Measurements from ENCODE around the gene SPAG7.

Gene SPAG7

DNA sequence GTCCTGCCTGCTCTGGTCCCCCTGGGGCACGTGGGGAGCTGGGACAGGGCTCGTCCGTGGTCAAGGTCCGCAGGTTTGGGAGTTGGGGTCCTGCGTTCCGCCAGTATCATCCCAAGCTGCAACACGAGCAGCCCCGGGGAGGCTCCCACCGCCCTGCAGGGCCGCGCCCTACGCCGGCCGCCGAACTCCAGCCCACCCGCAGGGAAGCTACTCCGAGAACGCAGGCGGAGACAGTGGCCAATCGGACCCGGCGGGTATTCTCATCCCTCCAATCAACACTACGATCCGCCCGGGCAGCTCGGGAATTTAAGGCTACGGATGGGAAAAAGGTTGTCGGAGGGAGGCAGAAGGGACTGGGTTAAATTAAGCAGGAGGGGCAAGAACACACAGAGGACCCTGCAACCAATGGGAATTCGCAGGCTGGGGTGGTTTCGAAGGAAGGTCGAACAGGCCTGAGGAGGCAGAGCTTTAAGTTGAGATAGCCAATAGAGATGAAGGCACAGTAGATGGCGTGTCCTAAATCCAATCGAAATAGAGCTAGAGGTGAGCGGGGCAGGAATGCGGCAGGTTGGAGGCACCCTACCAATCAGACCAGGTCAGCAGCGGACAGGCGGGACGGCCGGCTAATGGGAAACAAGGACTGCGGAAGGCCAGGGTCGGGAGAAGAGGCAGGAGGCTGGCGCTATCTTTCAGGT is 626 bp downstream of the SPAG7 start:
- Histone ChIP-seq H3K27me3 (replicated peaks; ENCODE audit: control insufficient read depth, insufficient read depth, low read length, poor library complexity, severe bottlenecking) (no peaks in the 10 kb centered on the region), H3K9me3 (ENCODE audit: control insufficient read depth, low read length) (no peaks in the 10 kb centered on the region), H3K4me3 (ENCODE audit: insufficient read depth, low read depth, low read length, poor library complexity, severe bottlenecking) (peak overlapping the region; percentile 92), H3K4me1 (ENCODE audit: control insufficient read depth, insufficient read depth, low read length, poor library complexity, severe bottlenecking) (peaks cover 28% of the 10 kb centered on the region), H3K36me3 (ENCODE audit: control insufficient read depth, insufficient read depth, low read length) (peaks cover 9% of the 10 kb centered on the region), H3K27ac (ENCODE audit: insufficient read depth, low read length, poor library complexity, severe bottlenecking) (peak overlapping the region; percentile 89)
- DNase-seq: peak; percentile 89 to 93 (median 93)

DNA sequence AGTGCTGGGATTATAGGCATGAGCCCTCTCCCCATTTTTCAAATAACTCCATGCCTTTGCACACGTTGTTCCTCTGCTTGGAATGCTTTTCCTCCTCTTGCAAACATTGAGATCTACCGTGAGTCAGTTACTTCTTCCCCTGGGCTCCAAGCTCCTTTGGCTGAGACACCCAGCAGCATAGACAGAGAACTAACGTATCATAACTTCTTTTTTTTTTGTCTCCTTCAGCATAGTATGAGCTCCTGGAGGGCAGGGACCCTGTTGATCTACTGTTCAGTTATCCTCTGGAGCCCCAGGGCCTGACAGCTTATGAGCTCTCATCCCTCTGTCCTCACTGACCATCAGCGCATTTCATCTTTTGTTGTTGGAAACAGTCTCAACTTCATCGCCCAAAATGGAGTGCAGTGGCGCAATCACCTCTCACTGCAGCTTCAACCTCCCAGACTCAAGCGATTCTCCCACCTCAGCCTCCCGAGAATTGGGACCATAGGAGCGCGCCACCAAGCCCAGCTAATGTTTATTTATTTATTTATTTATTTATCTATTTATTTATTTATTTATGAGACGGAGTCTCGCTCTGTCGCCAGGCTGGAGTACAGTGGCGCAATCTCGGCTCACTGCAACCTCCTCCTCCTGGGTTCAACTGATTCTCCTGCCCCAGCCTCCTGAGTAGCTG is 2.2 kb downstream of the SPAG7 start:
- Histone ChIP-seq H3K9me3 (ENCODE audit: control insufficient read depth, low read length) (no peaks in the 10 kb centered on the region), H3K36me3 (ENCODE audit: control insufficient read depth, insufficient read depth, low read length) (peaks cover 13% of the 10 kb centered on the region), H3K4me3 (ENCODE audit: insufficient read depth, low read depth, low read length, poor library complexity, severe bottlenecking) (no peak overlapping the region), H3K27me3 (replicated peaks; ENCODE audit: control insufficient read depth, insufficient read depth, low read length, poor library complexity, severe bottlenecking) (no peaks in the 10 kb centered on the region), H3K4me1 (ENCODE audit: control insufficient read depth, insufficient read depth, low read length, poor library complexity, severe bottlenecking) (peaks cover 28% of the 10 kb centered on the region), H3K27ac (ENCODE audit: insufficient read depth, low read length, poor library complexity, severe bottlenecking) (no peak overlapping the region)
- DNase-seq: no peak

DNA sequence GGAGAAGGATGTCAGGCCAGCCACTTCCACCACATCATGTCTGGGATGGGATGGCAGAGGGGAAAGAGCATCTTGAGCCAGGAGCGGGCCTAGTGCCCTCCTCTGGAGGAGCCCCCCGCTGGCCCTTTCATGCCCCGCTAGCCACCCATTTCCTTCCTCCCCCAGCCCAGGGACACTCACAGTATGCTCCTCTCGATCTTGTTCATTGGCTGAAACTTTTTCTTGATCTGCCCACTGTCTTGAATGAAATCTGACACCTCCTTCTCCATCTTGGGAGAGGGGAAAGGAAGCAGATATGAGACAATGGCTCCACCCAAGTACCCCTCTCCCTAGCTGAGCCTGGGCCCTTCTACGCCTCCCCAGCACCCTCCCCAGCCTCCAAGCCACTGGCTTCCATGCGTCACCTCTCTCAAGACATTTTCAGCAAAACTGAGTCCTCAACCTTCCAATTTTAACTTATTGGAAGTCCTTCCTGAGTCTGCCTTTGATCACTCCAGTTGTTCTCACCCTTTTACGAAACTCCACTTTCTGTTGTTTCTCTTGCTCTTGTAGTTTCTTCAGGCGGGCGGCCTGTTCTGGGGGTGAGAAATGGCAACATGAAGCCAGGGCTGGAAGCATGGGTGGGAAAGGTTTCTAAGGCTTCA is 7.2 kb downstream of the SPAG7 start:
- no peaks in the 10 kb centered on the region for H3K27me3 ChIP-seq (replicated peaks; ENCODE audit: control insufficient read depth, insufficient read depth, low read length, poor library complexity, severe bottlenecking)
- DNase-seq: no peak
- H3K27ac ChIP-seq (ENCODE audit: insufficient read depth, low read length, poor library complexity, severe bottlenecking): no peak overlapping the region
- no peaks in the 10 kb centered on the region for H3K9me3 ChIP-seq (ENCODE audit: control insufficient read depth, low read length)
- no peak overlapping the region for H3K4me3 ChIP-seq (ENCODE audit: insufficient read depth, low read depth, low read length, poor library complexity, severe bottlenecking)
- no peaks in the 10 kb centered on the region for H3K4me1 ChIP-seq (ENCODE audit: control insufficient read depth, insufficient read depth, low read length, poor library complexity, severe bottlenecking)
- H3K36me3 ChIP-seq (ENCODE audit: control insufficient read depth, insufficient read depth, low read length): peaks cover 18% of the 10 kb centered on the region

DNA sequence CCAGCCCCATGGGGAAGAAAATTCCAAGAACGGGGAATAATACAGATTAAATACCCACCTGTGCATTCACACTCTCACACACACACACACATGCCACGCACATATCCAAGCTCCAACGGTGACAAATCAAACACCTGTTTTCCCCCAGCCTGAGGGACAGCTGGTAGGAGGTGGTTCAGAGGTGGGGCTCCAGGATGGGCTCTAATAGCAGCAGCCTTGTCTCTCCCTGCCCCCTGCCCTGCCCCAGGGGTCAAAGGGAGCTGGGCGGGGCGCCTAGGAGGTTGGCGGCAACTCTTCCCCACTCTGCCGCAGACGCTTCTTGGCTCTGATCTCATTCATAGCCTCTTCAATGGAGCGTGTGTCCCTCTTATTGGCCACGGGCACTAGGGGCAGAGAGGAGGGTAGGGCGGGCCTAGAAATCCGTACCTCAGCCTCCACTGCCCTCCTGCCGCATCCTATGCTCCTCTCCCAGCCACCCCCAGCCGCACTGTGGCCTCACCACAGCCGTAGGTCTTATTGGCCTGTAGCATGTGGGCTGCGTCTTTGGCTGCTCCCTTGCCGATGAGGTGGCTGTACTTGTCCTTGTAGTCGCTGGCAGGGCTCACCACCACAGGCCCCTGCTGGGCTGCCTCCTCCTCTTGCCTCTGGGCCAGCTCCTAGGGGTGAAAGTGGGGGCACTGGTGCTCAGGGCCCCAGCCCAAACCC is 8.2 kb downstream of the SPAG7 start:
- no peak for DNase-seq
- H3K27me3 ChIP-seq (replicated peaks; ENCODE audit: control insufficient read depth, insufficient read depth, low read length, poor library complexity, severe bottlenecking): no peaks in the 10 kb centered on the region
- H3K9me3 ChIP-seq (ENCODE audit: control insufficient read depth, low read length): no peaks in the 10 kb centered on the region
- no peak overlapping the region for H3K4me3 ChIP-seq (ENCODE audit: insufficient read depth, low read depth, low read length, poor library complexity, severe bottlenecking)
- H3K36me3 ChIP-seq (ENCODE audit: control insufficient read depth, insufficient read depth, low read length): peaks cover 18% of the 10 kb centered on the region
- no peak overlapping the region for H3K27ac ChIP-seq (ENCODE audit: insufficient read depth, low read length, poor library complexity, severe bottlenecking)
- H3K4me1 ChIP-seq (ENCODE audit: control insufficient read depth, insufficient read depth, low read length, poor library complexity, severe bottlenecking): no peaks in the 10 kb centered on the region

DNA sequence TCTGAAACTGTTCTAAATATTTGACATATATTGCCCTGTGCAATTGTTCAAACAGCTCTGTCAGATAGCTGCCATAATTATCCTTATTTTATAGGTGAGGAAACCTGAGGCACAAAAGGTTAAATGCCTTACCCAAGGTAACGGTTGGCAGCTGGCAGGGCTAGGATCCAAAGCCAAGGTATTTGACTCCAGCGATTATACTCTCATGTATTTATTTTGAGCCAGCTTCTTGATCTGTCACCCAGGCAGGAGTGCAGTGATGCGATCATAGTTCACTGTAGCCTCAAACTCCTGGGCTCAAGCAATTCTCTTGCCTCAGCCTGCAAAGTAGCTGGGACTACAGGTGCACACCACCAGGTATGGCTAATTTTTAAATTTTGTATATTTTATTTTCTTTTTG is 9.5 kb downstream of the SPAG7 start:
- Histone ChIP-seq H3K4me3 (ENCODE audit: insufficient read depth, low read depth, low read length, poor library complexity, severe bottlenecking) (no peak overlapping the region), H3K27ac (ENCODE audit: insufficient read depth, low read length, poor library complexity, severe bottlenecking) (no peak overlapping the region), H3K9me3 (ENCODE audit: control insufficient read depth, low read length) (no peaks in the 10 kb centered on the region), H3K36me3 (ENCODE audit: control insufficient read depth, insufficient read depth, low read length) (peaks cover 18% of the 10 kb centered on the region), H3K4me1 (ENCODE audit: control insufficient read depth, insufficient read depth, low read length, poor library complexity, severe bottlenecking) (no peaks in the 10 kb centered on the region), H3K27me3 (replicated peaks; ENCODE audit: control insufficient read depth, insufficient read depth, low read length, poor library complexity, severe bottlenecking) (no peaks in the 10 kb centered on the region)
- no peak for DNase-seq

DNA sequence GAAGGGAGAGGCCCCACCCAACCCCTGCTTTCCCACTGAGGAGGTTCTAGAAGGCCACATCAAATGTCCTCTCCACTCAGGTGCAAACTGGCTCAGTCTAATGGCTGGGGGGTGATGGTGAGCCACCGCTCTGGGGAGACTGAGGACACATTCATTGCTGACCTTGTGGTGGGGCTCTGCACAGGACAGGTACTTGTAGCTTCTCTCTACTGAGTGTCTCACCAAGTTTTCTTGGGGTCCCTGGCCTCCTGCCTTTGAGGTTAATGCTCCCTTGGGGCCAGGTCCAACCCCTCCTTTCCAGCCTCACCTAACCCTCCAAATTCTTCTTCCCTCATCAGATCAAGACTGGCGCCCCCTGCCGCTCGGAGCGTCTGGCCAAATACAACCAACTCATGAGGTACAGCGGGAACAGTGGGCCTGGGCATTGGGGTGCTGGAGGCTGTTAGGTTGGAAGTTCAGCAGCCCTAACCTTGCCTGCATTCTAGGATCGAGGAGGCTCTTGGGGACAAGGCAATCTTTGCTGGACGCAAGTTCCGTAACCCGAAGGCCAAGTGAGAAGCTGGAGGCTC is 11.0 kb downstream of the SPAG7 start:
- no peak overlapping the region for H3K4me3 ChIP-seq (ENCODE audit: insufficient read depth, low read depth, low read length, poor library complexity, severe bottlenecking)
- no peaks in the 10 kb centered on the region for H3K4me1 ChIP-seq (ENCODE audit: control insufficient read depth, insufficient read depth, low read length, poor library complexity, severe bottlenecking)
- no peaks in the 10 kb centered on the region for H3K9me3 ChIP-seq (ENCODE audit: control insufficient read depth, low read length)
- peaks cover 18% of the 10 kb centered on the region for H3K36me3 ChIP-seq (ENCODE audit: control insufficient read depth, insufficient read depth, low read length)
- H3K27ac ChIP-seq (ENCODE audit: insufficient read depth, low read length, poor library complexity, severe bottlenecking): no peak overlapping the region
- no peak for DNase-seq
- no peaks in the 10 kb centered on the region for H3K27me3 ChIP-seq (replicated peaks; ENCODE audit: control insufficient read depth, insufficient read depth, low read length, poor library complexity, severe bottlenecking)

DNA sequence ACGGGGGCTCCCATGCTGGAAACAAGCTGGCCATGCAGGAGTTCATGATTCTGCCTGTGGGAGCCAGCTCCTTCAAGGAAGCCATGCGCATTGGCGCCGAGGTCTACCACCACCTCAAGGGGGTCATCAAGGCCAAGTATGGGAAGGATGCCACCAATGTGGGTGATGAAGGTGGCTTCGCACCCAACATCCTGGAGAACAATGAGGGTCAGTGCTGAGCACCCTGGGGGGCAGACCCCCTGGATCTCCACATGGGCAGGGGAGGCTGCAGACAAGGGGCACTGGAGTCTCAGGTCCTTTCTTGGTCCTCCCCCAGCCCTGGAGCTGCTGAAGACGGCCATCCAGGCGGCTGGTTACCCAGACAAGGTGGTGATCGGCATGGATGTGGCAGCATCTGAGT is 12.5 kb downstream of the SPAG7 start:
- H3K9me3 ChIP-seq (ENCODE audit: control insufficient read depth, low read length): no peaks in the 10 kb centered on the region
- H3K4me3 ChIP-seq (ENCODE audit: insufficient read depth, low read depth, low read length, poor library complexity, severe bottlenecking): no peak overlapping the region
- no peak for DNase-seq
- no peak overlapping the region for H3K27ac ChIP-seq (ENCODE audit: insufficient read depth, low read length, poor library complexity, severe bottlenecking)
- H3K36me3 ChIP-seq (ENCODE audit: control insufficient read depth, insufficient read depth, low read length): peaks cover 9% of the 10 kb centered on the region
- peaks cover 7% of the 10 kb centered on the region for H3K4me1 ChIP-seq (ENCODE audit: control insufficient read depth, insufficient read depth, low read length, poor library complexity, severe bottlenecking)
- no peaks in the 10 kb centered on the region for H3K27me3 ChIP-seq (replicated peaks; ENCODE audit: control insufficient read depth, insufficient read depth, low read length, poor library complexity, severe bottlenecking)

DNA sequence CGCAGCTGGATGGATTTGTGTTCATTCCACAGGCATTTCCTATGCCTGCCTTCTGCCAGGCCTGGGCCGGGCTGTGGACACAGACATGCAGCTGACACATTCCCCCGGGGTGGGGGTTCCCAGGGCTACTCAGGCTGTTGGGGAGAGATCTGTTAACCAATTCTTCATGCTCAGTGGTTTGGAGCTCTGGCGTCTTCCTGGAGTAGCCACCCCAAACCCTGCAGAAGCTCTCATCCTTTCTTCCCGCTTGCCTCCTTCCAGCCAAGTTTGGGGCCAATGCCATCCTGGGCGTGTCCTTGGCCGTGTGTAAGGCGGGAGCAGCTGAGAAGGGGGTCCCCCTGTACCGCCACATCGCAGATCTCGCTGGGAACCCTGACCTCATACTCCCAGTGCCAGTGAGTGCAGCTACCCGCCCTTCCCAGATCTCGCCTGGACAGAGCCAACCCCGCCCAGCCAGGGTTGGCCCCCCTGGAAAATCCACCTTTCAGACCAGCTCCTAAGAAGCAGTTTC is 14.1 kb downstream of the SPAG7 start:
- Histone ChIP-seq H3K27ac (ENCODE audit: insufficient read depth, low read length, poor library complexity, severe bottlenecking) (no peak overlapping the region), H3K36me3 (ENCODE audit: control insufficient read depth, insufficient read depth, low read length) (no peaks in the 10 kb centered on the region)

DNA sequence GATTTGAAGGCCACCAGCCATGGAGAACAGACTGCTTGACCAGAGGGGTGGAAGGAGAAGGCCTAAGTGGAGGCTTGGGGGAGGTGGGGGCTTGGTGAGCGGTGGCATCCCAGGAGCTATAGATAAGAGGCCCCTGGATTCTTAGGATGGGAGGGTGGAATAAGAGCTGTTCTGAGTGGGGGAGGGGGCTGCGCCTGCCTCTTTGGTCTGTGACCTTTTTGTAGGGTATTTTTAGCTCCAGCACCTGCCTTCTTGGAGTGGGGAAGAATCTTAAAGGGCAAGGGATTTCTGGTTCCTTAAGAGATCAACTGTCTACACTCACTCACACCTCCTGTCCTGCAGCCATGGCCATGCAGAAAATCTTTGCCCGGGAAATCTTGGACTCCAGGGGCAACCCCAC is 16.1 kb downstream of the SPAG7 start:
- Histone ChIP-seq H3K4me3 (ENCODE audit: insufficient read depth, low read depth, low read length, poor library complexity, severe bottlenecking) (no peak overlapping the region), H3K27me3 (replicated peaks; ENCODE audit: control insufficient read depth, insufficient read depth, low read length, poor library complexity, severe bottlenecking) (no peaks in the 10 kb centered on the region), H3K9me3 (ENCODE audit: control insufficient read depth, low read length) (no peaks in the 10 kb centered on the region), H3K4me1 (ENCODE audit: control insufficient read depth, insufficient read depth, low read length, poor library complexity, severe bottlenecking) (peaks cover 23% of the 10 kb centered on the region), H3K27ac (ENCODE audit: insufficient read depth, low read length, poor library complexity, severe bottlenecking) (no peak overlapping the region), H3K36me3 (ENCODE audit: control insufficient read depth, insufficient read depth, low read length) (peaks cover 3% of the 10 kb centered on the region)
- DNase-seq: no peak

More for the DNA sequence above, 14.1 kb downstream of the SPAG7 start:
- Histone ChIP-seq H3K9me3 (ENCODE audit: control insufficient read depth, low read length) (no peaks in the 10 kb centered on the region), H3K4me1 (ENCODE audit: control insufficient read depth, insufficient read depth, low read length, poor library complexity, severe bottlenecking) (peaks cover 17% of the 10 kb centered on the region), H3K4me3 (ENCODE audit: insufficient read depth, low read depth, low read length, poor library complexity, severe bottlenecking) (no peak overlapping the region), H3K27me3 (replicated peaks; ENCODE audit: control insufficient read depth, insufficient read depth, low read length, poor library complexity, severe bottlenecking) (no peaks in the 10 kb centered on the region)
- DNase-seq: no peak
